ENCODE measurements around the gene OR4C3. TPM values are rescaled to one million over a fixed set of nuclear protein-coding genes. Genes with fewer than 3 reads are reported as not detected.
A peak's percentile ranks its signal among the peaks of the same experiment; 100 is the strongest.
"Not testable (repeated sequence)": the region's sequence is repeated elsewhere in the genome, so short reads cannot be mapped to it uniquely, and the experiment has no call there.

The OR4C3 gene
- total and polyA plus RNA-seq, 12 donors: not detected

DNA sequence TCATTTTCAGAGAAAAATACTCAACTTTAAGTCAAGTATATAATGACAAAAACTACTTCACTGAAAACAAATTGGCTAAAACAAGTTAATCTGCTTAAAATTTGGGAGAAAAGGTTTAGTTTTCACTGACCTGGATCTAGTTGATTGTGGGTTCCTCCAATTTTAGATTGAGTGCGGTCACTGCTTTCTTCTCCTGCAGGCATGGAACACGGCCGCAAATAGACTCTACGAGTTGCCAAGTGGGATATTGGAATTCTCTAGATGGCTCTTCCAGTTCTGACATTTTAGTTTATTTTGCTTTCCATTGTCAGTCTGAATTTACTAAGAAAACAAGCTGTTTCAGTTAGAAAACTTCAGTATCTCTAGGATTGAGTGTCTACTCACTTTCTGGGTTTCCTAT lies 29.3 kb downstream of the OR4C3 start:
- ATAC-seq (no peak), DNase-seq (no peak)
- Histone ChIP-seq H3K36me3 (no peaks in the 10 kb centered on the region), H3K27ac (no peak overlapping the region), H3K9me3 (peaks cover 0 to 13% (median 0%) of the 10 kb centered on the region in 11 donors), H3K4me3 (no peak overlapping the region), H3K4me1 (no peaks in the 10 kb centered on the region), H3K27me3 (no peaks in the 10 kb centered on the region)
- TF ChIP-seq, protein P1, sequence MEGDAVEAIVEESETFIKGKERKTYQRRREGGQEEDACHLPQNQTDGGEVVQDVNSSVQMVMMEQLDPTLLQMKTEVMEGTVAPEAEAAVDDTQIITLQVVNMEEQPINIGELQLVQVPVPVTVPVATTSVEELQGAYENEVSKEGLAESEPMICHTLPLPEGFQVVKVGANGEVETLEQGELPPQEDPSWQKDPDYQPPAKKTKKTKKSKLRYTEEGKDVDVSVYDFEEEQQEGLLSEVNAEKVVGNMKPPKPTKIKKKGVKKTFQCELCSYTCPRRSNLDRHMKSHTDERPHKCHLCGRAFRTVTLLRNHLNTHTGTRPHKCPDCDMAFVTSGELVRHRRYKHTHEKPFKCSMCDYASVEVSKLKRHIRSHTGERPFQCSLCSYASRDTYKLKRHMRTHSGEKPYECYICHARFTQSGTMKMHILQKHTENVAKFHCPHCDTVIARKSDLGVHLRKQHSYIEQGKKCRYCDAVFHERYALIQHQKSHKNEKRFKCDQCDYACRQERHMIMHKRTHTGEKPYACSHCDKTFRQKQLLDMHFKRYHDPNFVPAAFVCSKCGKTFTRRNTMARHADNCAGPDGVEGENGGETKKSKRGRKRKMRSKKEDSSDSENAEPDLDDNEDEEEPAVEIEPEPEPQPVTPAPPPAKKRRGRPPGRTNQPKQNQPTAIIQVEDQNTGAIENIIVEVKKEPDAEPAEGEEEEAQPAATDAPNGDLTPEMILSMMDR (IDR thresholded peaks at IDR 0.05): no peak
- intact Hi-C loops (cut with DNase I): no loop called here
- 70 to 87% methylated on average over 4 of the region's 4 CpGs for WGBS, 2 donors

- ATAC-seq: peak in 3 of 8 donors; percentile 62 to 92 (median 88)
- intact Hi-C loops (cut with DNase I): no loop called here
- no peak overlapping the region for H3K4me3 ChIP-seq
- DNase-seq: no peak
- no peaks in the 10 kb centered on the region for H3K4me1 ChIP-seq
- no peak overlapping the region for H3K27ac ChIP-seq
- 62 to 78% methylated on average over 1 of the region's 1 CpG for WGBS, 2 donors
- H3K36me3 ChIP-seq: no peaks in the 10 kb centered on the region
- H3K9me3 ChIP-seq: peaks cover 0 to 18% (median 0%) of the 10 kb centered on the region in 11 donors
- TF ChIP-seq, protein P1 (IDR thresholded peaks at IDR 0.05): no peak
- H3K27me3 ChIP-seq: no peaks in the 10 kb centered on the region
These were observed 30.0 kb downstream of the OR4C3 start for GRCh38 chr11:48354677-48355076.

- DNase-seq: not testable (repeated sequence)
- 30 to 36% methylated on average over 2 of the region's 2 CpGs for WGBS, 2 donors
These were observed 36.6 kb downstream of the OR4C3 start for GRCh38 chr11:48361289-48361688.

GRCh38 chr11:48366365-48366764 lies 41.6 kb downstream of the OR4C3 start, which contains the start of gene OR4C5:
Gene OR4C5, minus strand, starts transcription at chr11:48366465. Its CDS starts 0 bp downstream, at chr11:48366465.
- intact Hi-C loops (cut with DNase I): no loop called here
- Histone ChIP-seq H3K27ac (no peak within 1 kb of the TSS), H3K9me3 (no peaks in the 10 kb centered on the region), H3K27me3 (no peaks in the 10 kb centered on the region), H3K4me1 (no peaks in the 10 kb centered on the region), H3K36me3 (no peaks in the 10 kb centered on the region), H3K4me3 (no peak within 1 kb of the TSS)
- ATAC-seq (no peak), DNase-seq (no peak)
- TF ChIP-seq, protein P1 (IDR thresholded peaks at IDR 0.05): no peak
- WGBS, 2 donors: 71 to 80% methylated on average over 2 of the region's 2 CpGs

More at GRCh38 chr11:48361289-48361688, 36.6 kb downstream of the OR4C3 start:
- ATAC-seq; H3K27ac ChIP-seq; H3K4me1 ChIP-seq; H3K36me3 ChIP-seq; intact Hi-C loops (cut with DNase I); H3K27me3 ChIP-seq; H3K4me3 ChIP-seq: not testable (repeated sequence)
- H3K9me3 ChIP-seq: peaks cover 0 to 14% (median 0%) of the 10 kb centered on the region in 11 donors

Other genes with a start within 250 kb of the OR4C3 start
- not detected for gene OR4B1, start 108.1 kb upstream of the OR4C3 start, total RNA-seq
- not detected for gene OR4B1, start 108.1 kb upstream of the OR4C3 start, polyA plus RNA-seq
- not detected for gene OR4X2, start 79.8 kb upstream of the OR4C3 start, total RNA-seq
- gene OR4X2, start 79.8 kb upstream of the OR4C3 start, polyA plus RNA-seq: not detected
- not detected for gene OR4X1, start 61.1 kb upstream of the OR4C3 start, total RNA-seq
- not detected for gene OR4X1, start 61.1 kb upstream of the OR4C3 start, polyA plus RNA-seq
- gene OR4S1, start 18.7 kb upstream of the OR4C3 start, total RNA-seq: not detected
- gene OR4S1, start 18.7 kb upstream of the OR4C3 start, polyA plus RNA-seq: not detected
- not detected for gene OR4C5, start 41.5 kb downstream of the OR4C3 start, total RNA-seq
- gene OR4C5, start 41.5 kb downstream of the OR4C3 start, polyA plus RNA-seq: not detected
- not detected for gene OR4A47, start 163.9 kb downstream of the OR4C3 start, total RNA-seq
- not detected for gene OR4A47, start 163.9 kb downstream of the OR4C3 start, polyA plus RNA-seq

All from heart right ventricle (tissue), 16 donors.